ENCODE results near the gene CD226.
"Not testable (repeated sequence)": the region's sequence is repeated elsewhere in the genome, so short reads cannot be mapped to it uniquely, and the experiment has no call there.

The CD226 gene

DNA sequence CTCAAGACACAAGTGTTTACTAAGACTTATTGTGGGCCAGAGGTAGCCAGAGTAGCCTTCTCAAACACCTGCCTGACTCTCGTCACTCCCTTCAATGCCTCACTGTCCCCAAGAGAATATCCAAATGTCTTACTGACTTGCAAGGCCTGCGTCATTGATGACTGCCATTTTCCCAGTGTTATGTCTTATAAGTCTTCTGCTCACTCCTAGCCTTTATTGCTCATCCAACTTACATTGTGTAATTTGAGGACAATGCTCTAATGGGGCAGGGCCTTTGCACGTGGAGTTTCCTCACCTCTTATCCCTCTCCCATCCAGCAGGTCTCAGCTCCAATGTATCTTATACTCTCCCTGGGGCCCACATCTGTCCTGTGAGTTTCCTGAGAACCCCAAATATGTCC lies 10.1 kb upstream of the CD226 start:
- H3K27ac ChIP-seq: no peak overlapping the region
- DNase-seq (ENCODE audit: low read depth, low spot score): no peak

- no peak for DNase-seq (ENCODE audit: low read depth, low spot score)
- H3K27ac ChIP-seq: no peak overlapping the region
These were observed 9.3 kb upstream of the CD226 start for GRCh38 chr18:69956665-69957620.

GRCh38 chr18:69956057-69956456 lies 8.4 kb upstream of the CD226 start:
- DNase-seq (ENCODE audit: low read depth, low spot score): no peak
- no peak overlapping the region for H3K27ac ChIP-seq

- DNase-seq (ENCODE audit: low read depth, low spot score): no peak
- no peak overlapping the region for H3K27ac ChIP-seq
These were observed 7.2 kb upstream of the CD226 start for GRCh38 chr18:69954719-69955480.

DNA sequence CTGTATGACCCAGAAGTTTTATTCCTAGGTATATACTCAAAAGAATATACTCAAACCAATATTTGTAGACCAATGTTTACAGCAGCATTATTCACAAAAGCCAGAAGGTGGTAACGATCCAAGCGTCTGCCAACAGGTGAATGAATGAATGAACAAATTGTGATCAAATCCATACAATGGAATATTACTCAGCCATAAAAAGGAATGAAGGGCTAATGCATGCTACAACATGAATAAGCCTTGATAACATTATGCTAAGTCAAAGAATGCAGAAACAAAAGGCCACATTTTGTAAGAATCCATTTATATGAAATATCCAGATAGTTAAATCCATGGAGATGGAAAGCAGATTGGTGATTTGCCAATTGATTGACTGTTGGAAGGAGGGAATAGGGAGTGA lies 5.5 kb upstream of the CD226 start:
- H3K27ac ChIP-seq: no peak overlapping the region
- no peak for DNase-seq (ENCODE audit: low read depth, low spot score)

GRCh38 chr18:69951182-69951581 lies 3.5 kb upstream of the CD226 start:
- H3K27ac ChIP-seq: no peak overlapping the region

DNA sequence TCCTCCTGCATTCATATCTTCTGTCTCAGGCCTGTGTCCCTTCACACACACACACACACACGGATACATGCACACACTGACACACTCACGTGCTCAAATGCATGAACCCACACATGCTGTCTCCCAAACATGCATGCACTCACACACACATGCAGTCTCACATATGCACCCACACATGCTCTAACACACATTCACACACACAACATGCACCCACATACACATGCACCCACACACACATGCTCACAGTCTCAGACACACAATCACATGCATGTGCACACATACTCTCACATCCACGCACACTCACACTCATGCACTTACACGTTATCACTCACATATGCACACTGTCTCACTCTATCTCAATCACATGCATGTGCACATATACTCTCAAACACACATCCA lies 1.9 kb upstream of the CD226 start:
- DNase-seq (ENCODE audit: low read depth, low spot score): no peak
- H3K27ac ChIP-seq: no peak overlapping the region

More at GRCh38 chr18:69951182-69951581, 3.5 kb upstream of the CD226 start:
- DNase-seq (ENCODE audit: low read depth, low spot score): no peak

DNA sequence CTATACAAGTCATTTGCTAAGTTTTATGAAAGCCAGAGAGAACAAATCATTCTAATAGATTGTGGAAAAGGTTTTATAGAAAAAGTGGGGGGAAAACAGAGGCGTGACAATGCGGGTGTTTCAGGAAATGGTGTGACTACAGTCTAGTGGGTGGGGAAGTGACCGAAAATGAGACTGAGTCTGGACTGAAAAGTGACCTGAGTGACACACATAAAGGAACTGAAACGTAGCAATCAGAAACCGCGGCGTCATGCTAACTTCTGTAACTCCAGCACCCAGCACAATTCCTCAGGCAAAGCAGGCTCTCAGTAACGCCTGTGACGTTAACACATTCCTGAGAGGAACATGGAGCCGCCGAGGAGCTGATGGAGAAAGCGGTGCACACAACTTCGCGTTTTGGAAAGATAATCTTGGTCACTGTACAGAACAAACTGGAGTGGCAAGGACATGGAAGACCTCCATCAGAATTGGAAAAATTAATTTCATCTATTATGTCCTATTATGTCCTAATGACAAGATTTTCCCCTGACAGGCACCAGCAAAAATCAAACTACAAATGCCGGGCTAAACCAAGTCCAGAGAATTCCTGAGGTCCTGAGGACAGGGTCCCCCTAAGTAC lies 1.4 kb upstream of the CD226 start:
- no peak overlapping the region for H3K27ac ChIP-seq
- no peak for DNase-seq (ENCODE audit: low read depth, low spot score)

DNA sequence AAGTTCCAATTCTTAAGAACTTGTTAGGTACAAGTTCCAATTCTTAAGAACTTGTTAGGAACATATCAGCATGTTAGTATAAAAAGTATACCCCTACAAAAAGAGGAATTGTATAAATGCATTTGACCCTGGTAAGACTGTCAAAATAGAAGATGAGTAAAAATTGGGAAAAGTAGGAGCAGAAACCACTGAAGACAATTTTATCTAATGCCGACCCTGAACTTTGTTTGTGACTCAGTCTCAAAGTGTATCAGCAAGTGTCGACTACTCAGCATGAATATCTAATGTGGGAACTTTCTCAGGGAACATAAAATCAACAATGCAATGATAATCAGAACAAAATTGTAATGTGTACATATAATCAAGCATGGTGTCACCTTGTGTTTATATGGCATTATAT lies 583 bp upstream of the CD226 start:
- H3K27ac ChIP-seq: no peak overlapping the region

DNA sequence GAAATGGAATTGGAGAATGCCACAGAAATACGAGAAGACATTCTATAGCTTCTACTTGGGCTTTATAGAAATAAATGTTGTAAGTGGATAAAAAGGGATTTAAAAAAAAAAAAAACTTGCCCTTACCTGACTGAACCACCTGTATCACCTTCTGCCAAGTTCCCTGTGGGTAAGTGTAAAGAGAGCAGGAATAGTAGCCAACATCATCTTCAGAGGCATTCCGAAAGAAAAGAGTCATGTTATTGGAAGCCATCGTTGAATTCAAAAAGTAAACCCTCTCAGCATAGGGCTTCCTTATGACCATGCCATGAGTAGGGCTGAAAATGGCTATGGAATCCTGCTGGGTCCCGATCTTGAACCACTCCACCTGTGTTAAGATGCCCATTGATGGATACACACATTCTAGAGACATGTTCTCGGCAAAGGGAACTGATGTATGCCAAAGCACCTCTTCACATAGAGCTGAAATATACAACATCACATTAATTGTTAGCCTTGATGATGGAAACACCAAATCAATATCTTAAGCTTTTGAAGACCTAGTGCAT lies 991 bp downstream of the CD226 start:
- no peak overlapping the region for H3K27ac ChIP-seq

More for the DNA sequence above, 583 bp upstream of the CD226 start:
- no peak for DNase-seq (ENCODE audit: low read depth, low spot score)

GRCh38 chr18:69945220-69946114 lies 2.2 kb downstream of the CD226 start:
- no peak overlapping the region for H3K27ac ChIP-seq
- DNase-seq (ENCODE audit: low read depth, low spot score): no peak

More for the DNA sequence above, 991 bp downstream of the CD226 start:
- no peak for DNase-seq (ENCODE audit: low read depth, low spot score)

GRCh38 chr18:69944436-69944835 lies 3.2 kb downstream of the CD226 start:
- DNase-seq (ENCODE audit: low read depth, low spot score): no peak
- no peak overlapping the region for H3K27ac ChIP-seq

- H3K27ac ChIP-seq: no peak overlapping the region
- no peak for DNase-seq (ENCODE audit: low read depth, low spot score)
These were observed 4.7 kb downstream of the CD226 start for GRCh38 chr18:69943021-69943420.

DNA sequence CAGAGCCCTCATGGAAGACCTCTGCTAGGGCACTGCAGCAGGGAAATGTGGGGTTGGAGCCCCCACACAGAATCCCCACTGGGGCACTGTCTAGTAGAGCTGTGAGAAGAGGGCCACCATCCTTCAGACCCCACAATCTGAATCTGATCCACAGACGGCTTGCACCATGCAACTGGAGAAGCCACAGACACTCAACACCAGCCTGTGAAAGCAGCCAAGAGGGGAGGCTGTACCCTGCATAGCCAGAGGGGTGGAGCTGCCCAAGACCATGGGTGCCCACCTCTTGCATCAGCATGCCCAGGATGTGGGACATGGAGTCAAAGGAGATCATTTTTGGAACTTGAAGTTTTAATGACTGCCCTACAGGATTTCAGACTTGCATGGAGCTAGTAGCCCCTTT lies 6.5 kb downstream of the CD226 start:
- DNase-seq (ENCODE audit: low read depth, low spot score): no peak
- H3K27ac ChIP-seq: no peak overlapping the region

DNA sequence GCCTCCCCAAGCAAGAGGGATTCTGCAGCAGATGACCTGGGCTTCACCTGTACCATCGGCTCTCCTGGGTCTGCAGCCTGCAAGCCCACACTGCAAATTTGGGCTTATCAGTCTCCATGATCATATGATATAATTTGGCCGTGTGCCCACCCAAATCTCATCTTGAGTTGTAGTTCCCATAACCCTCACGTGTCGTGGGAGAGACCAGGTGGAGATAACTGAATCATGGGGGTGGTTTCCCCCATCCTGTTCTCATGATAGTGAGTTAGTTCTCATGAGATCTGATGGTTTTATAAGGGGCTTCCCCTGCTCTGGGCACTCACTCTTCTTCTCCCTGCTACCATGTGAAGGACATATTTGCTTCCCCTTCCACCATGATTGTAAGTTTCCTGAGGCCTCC lies 7.9 kb downstream of the CD226 start:
- not testable (repeated sequence) for DNase-seq (ENCODE audit: low read depth, low spot score); H3K27ac ChIP-seq

DNA sequence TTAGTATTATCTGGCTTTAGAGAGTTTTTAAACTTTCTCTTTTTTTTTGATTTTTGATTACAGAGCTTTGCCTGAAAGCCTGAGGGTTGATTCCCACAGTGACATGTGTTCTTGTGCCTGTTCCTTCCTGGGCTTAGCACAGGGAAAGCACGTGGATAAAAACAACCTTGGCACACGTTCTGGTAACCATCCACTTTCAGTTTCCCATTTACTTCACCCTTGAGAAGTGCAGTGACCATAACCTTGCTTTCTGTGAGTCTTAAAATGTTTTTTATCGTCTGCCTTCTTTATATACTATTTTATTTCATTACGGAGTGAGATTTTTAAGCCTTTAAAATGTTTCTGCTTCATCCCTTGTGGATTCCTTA lies 11.5 kb downstream of the CD226 start:
- no peak overlapping the region for H3K27ac ChIP-seq
- no peak for DNase-seq (ENCODE audit: low read depth, low spot score)

DNA sequence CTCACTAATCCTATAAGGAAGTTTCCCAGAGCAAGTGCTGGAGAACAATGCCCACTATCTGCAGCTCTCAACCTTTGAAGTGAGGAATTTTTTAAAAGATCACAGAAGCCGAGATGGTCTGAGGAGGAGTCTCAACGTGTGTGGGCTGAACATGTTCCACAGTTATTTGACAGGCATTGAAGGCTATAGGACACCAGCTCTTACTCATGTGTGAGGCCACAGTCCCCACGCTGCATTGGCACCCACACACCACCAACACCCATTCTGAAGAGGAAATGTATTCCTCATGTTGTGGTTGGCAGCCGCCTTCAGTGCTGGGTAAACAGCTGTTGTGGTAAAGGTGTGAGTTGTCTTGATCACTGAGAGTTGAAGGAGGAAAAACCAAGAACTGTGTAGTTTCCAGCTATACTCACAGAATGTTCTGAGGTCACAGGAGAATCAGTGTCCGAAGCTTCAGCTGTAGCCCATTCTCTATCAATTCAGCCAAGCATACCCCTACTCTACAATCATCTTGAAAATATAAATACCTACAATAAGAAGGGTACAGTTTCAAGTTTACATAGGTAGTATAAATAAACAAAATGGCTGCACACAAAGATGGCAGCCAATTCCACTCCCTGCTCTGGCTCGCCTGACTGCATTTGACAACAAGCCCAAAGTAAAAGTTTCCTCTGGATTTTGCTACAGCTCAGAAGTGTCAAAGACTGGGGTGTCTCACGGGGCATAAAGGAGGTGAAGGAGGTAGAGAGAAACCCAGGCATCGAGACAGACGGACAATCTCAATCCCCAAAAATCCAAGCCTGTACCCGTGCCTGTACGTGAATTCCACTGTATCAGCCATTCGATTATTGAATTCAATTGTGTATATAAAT lies 12.1 kb downstream of the CD226 start:
- peak; percentile 52 for DNase-seq (ENCODE audit: low read depth, low spot score)
- H3K27ac ChIP-seq: no peak overlapping the region

GRCh38 chr18:69934601-69935265 lies 12.9 kb downstream of the CD226 start:
- no peak for DNase-seq (ENCODE audit: low read depth, low spot score)
- no peak overlapping the region for H3K27ac ChIP-seq

Measured in epithelial cell of prostate (primary cell).